DOHH2 (cell line): ENCODE measurements around the gene RAB3C.

Experiments used
- H3F3A ChIP-seq: fragments of 200-600 bp; sonication (generic), shearing (Covaris generic); 2 replicates; pipeline ENCODE4 v1.6.0; 2016; ENCODE audit warnings: antibody characterized with exemption, mild to moderate bottlenecking; ENCODE audit not compliant: control insufficient read depth, insufficient read depth
- H3K27ac ChIP-seq: fragments of 200-600 bp; sonication (generic); 2 replicates; pipeline ENCODE4 v1.5.1; 2014; ENCODE audit warnings: low read depth, mild to moderate bottlenecking, low read length, moderate library complexity
- H3K27me3 ChIP-seq: fragments of 200-600 bp; sonication (generic); 2 replicates; pipeline ENCODE4 v1.6.1; 2014; ENCODE audit warnings: mild to moderate bottlenecking, low read length, mixed read lengths; ENCODE audit not compliant: control insufficient read depth
- H3K36me3 ChIP-seq: fragments of 200-600 bp; sonication (generic); 2 replicates; pipeline ENCODE4 v1.6.1; 2014; ENCODE audit warnings: mild to moderate bottlenecking, low read length, moderate library complexity, mixed read lengths; ENCODE audit not compliant: control insufficient read depth
- H3K4me1 ChIP-seq: fragments of 200-600 bp; sonication (generic); 2 replicates; pipeline ENCODE4 v1.6.1; 2014; ENCODE audit warnings: mild to moderate bottlenecking, low read length, mixed read lengths; ENCODE audit not compliant: control insufficient read depth
- H3K4me2 ChIP-seq: fragments of 200-600 bp; sonication (generic); 2 replicates; pipeline ENCODE4 v1.6.0; 2014; ENCODE audit warnings: mild to moderate bottlenecking, low read length, moderate library complexity
- H3K4me3 ChIP-seq: fragments of 200-600 bp; sonication (generic); 2 replicates; pipeline ENCODE4 v1.5.1; 2014; ENCODE audit warnings: mild to moderate bottlenecking, low read length, mixed read lengths
- H3K79me2 ChIP-seq: fragments of 200-600 bp; sonication (generic); 2 replicates; pipeline ENCODE4 v1.6.1; 2014; ENCODE audit warnings: mild to moderate bottlenecking, low read length, mixed read lengths; ENCODE audit not compliant: control insufficient read depth
- H3K9me2 ChIP-seq: fragments of 200-600 bp; sonication (generic); replicated peaks from 2 replicates; pipeline ENCODE4 v1.6.1; 2014; ENCODE audit warnings: mild to moderate bottlenecking, low read length, mixed read lengths; ENCODE audit not compliant: control insufficient read depth
- H3K9me3 ChIP-seq: fragments of 200-600 bp; sonication (generic); 2 replicates; pipeline ENCODE4 v1.6.1; 2014; ENCODE audit warnings: antibody characterized with exemption, low read length, mixed read lengths; ENCODE audit not compliant: control insufficient read depth, insufficient read depth
- H4K20me1 ChIP-seq: fragments of 200-600 bp; sonication (generic); 2 replicates; pipeline ENCODE4 v1.6.0; 2014; ENCODE audit warnings: low read depth, mild to moderate bottlenecking, antibody characterized with exemption, low read length, moderate library complexity; ENCODE audit not compliant: control insufficient read depth, insufficient read depth
- EZH2phosphoT487 ChIP-seq: fragments of 200-600 bp; sonication (generic); IDR thresholded peaks from 2 replicates; pipeline ENCODE4 v1.6.1; 2017; ENCODE audit warnings: borderline replicate concordance, mild to moderate bottlenecking, antibody characterized with exemption, low read length, moderate library complexity, mixed read lengths
- TF ChIP-seq, protein P1 (sequence below): fragments of 200-600 bp; sonication (generic); IDR thresholded peaks from one replicate; pipeline ENCODE4 v1.5.1; 2014; ENCODE audit warnings: antibody characterized with exemption, mild to moderate bottlenecking, low read depth, low read length; ENCODE audit not compliant: poor library complexity, severe bottlenecking

The RAB3C gene

GRCh38 chr5:58771796-58772195 is 188.9 kb downstream of the RAB3C start:
- Histone ChIP-seq H3K4me1 (no peaks in the 10 kb centered on the region), H3K27ac (no peak overlapping the region), H3K27me3 (0 out of 2 replicates have a peak, but pooled peaks cover 5% of the 10 kb centered on the region), H3K9me3 (no peaks in the 10 kb centered on the region), H3K9me2 (no peaks in the 10 kb centered on the region), H3K36me3 (no peaks in the 10 kb centered on the region), H3F3A (no peaks in the 10 kb centered on the region), H4K20me1 (no peaks in the 10 kb centered on the region), H3K79me2 (no peaks in the 10 kb centered on the region), H3K4me2 (no peak overlapping the region), H3K4me3 (no peak overlapping the region)
- TF ChIP-seq, protein P1, sequence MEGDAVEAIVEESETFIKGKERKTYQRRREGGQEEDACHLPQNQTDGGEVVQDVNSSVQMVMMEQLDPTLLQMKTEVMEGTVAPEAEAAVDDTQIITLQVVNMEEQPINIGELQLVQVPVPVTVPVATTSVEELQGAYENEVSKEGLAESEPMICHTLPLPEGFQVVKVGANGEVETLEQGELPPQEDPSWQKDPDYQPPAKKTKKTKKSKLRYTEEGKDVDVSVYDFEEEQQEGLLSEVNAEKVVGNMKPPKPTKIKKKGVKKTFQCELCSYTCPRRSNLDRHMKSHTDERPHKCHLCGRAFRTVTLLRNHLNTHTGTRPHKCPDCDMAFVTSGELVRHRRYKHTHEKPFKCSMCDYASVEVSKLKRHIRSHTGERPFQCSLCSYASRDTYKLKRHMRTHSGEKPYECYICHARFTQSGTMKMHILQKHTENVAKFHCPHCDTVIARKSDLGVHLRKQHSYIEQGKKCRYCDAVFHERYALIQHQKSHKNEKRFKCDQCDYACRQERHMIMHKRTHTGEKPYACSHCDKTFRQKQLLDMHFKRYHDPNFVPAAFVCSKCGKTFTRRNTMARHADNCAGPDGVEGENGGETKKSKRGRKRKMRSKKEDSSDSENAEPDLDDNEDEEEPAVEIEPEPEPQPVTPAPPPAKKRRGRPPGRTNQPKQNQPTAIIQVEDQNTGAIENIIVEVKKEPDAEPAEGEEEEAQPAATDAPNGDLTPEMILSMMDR, result no peak
- no peak for TF ChIP-seq EZH2phosphoT487

DNA sequence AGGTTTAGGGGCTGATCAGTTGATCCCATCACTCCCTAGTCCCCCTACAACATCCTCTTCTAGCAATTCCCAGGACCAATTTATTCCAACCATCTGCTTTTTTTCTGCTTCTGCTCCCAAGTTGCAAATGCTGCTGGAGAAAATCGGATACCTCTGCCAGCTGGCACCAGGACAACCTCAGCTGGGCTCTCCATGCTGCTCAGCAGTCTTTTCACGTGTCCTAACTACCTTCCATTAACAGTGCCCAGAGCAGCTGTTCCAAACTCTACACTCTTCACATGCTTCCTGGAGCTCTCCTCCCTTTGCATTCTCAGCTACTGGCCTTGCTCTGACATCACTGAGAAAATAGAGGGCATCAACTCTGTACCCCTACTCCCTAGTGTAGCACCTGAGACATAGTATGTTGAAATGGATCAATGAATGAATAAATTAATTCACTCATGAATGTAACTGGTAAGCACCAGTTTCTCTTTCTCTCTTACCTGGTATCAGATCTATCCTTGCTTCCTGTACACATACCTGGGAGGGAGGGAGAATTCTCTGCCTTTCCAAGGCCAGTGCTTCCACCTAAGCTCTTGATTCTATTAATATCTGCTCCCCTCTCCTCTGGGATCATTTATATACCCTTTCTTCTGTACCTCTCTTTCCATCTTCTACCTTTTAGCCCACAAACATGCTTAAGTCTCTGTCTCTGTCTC is 191.0 kb downstream of the RAB3C start:
- Histone ChIP-seq H3K4me1 (no peaks in the 10 kb centered on the region), H3K4me2 (no peak overlapping the region), H3K27ac (no peak overlapping the region), H3K27me3 (0 out of 2 replicates have a peak, but pooled peaks cover 5% of the 10 kb centered on the region), H3K4me3 (no peak overlapping the region), H4K20me1 (no peaks in the 10 kb centered on the region), H3K79me2 (no peaks in the 10 kb centered on the region), H3K9me2 (no peaks in the 10 kb centered on the region), H3F3A (no peaks in the 10 kb centered on the region), H3K36me3 (no peaks in the 10 kb centered on the region), H3K9me3 (no peaks in the 10 kb centered on the region)
- no peak for TF ChIP-seq EZH2phosphoT487
- TF ChIP-seq, protein P1, result no peak

- H3F3A ChIP-seq, result no peaks in the 10 kb centered on the region
- 0 out of 2 replicates have a peak, but pooled peaks cover 5% of the 10 kb centered on the region for H3K27me3 ChIP-seq
- no peaks in the 10 kb centered on the region for H3K9me3 ChIP-seq
- H3K4me1 ChIP-seq, result no peaks in the 10 kb centered on the region
- no peak overlapping the region for H3K4me3 ChIP-seq
- H3K9me2 ChIP-seq, result no peaks in the 10 kb centered on the region
- no peaks in the 10 kb centered on the region for H3K36me3 ChIP-seq
- no peaks in the 10 kb centered on the region for H4K20me1 ChIP-seq
- no peaks in the 10 kb centered on the region for H3K79me2 ChIP-seq
- H3K4me2 ChIP-seq, result no peak overlapping the region
- TF ChIP-seq, protein P1, result no peak
- no peak for TF ChIP-seq EZH2phosphoT487
- no peak overlapping the region for H3K27ac ChIP-seq
Observed at GRCh38 chr5:58774937-58775336, 192.1 kb downstream of the RAB3C start.
